Activated CD4-positive, alpha-beta memory T cell treated with anti-CD3 and anti-CD28 coated beads for 36 hours (primary cell): ENCODE results near the gene THOC1. TPM values are rescaled to one million over a fixed set of nuclear protein-coding genes. Genes with fewer than 3 reads are reported as not detected.

Experiments used
- CTCF ChIA-PET: fragments of 350-600 bp; sonication (Branson Sonifier 250); formaldehyde crosslinking; loops from one replicate; lab custom pipeline; 2021; ENCODE audit warnings: antibody characterized with exemption, inconsistent platforms; lab: Charles Lee
- POLR2A ChIA-PET: fragments of 350-600 bp; sonication (Branson Sonifier 250); formaldehyde crosslinking; loops from one replicate; lab custom pipeline; 2021; ENCODE audit warnings: antibody characterized with exemption; lab: Charles Lee
- DNase-seq: peaks from one replicate; pipeline ENCODE4 v3.0.0-alpha.2; 2020
- H3K27ac Mint-ChIP-seq: one replicate; pipeline ENCODE4 v1.8.0; 2021; ENCODE audit warnings: mixed read lengths
- H3K27me3 Mint-ChIP-seq: one replicate; pipeline ENCODE4 v1.8.0; 2021; ENCODE audit warnings: mixed read lengths
- H3K36me3 Mint-ChIP-seq: one replicate; pipeline ENCODE4 v1.8.0; 2021; ENCODE audit warnings: mixed read lengths
- H3K4me1 Mint-ChIP-seq: one replicate; pipeline ENCODE4 v1.8.0; 2021; ENCODE audit warnings: low read depth, mixed read lengths
- H3K4me3 Mint-ChIP-seq: one replicate; pipeline ENCODE4 v1.8.0; 2021; ENCODE audit warnings: mild to moderate bottlenecking, mixed read lengths
- H3K9me3 Mint-ChIP-seq: one replicate; pipeline ENCODE4 v1.8.0; 2021; ENCODE audit warnings: mixed read lengths
- intact Hi-C: fragments of 100-400 bp; cut with micrococcal nuclease; formaldehyde crosslinking; loops from one replicate; pipeline ENCODE4 v1.15.1; 2023
- total RNA-seq, 2 experiments: library from RNA; stranded (reverse); gene quantifications; one replicate each; pipeline ENCODE4 v1.2.3, GENCODE V29; 2021

Gene THOC1
- total RNA-seq, 2 experiments from 2014 or later = 54.0 to 57.9 TPM

- Mint-ChIP-seq H3K36me3 (peaks cover 9% of the 10 kb centered on the region), H3K4me3 (no peak overlapping the region), H3K4me1 (peaks cover 6% of the 10 kb centered on the region), H3K9me3 (no peaks in the 10 kb centered on the region), H3K27me3 (peaks cover 5% of the 10 kb centered on the region), H3K27ac (no peak overlapping the region)
- intact Hi-C loops = no loop called here
- CTCF ChIA-PET = interaction anchor here (0.6 kb wide), 1 partner anchor 347 kb away, joined by 3 read pairs; no protein-coding TSS in a partner anchor
- POLR2A ChIA-PET = no interaction called here
- no peak for DNase-seq
These were observed 4.8 kb upstream of the THOC1 start for GRCh38 chr18:272650-273049.

GRCh38 chr18:269480-270095 lies 1.7 kb upstream of the THOC1 start:
- no peak for DNase-seq
- H3K27me3 Mint-ChIP-seq = no peaks in the 10 kb centered on the region
- peaks cover 11% of the 10 kb centered on the region for H3K36me3 Mint-ChIP-seq
- H3K4me3 Mint-ChIP-seq = peak overlapping the region; percentile 3
- peaks cover 26% of the 10 kb centered on the region for H3K4me1 Mint-ChIP-seq
- H3K27ac Mint-ChIP-seq = peak overlapping the region; percentile 1
- H3K9me3 Mint-ChIP-seq = no peaks in the 10 kb centered on the region
- ChIA-PET POLR2A (no interaction called here), CTCF (no interaction called here)
- intact Hi-C loops = loop anchor here (2.0 to 5.0 kb wide), 3 partner anchors 157 to 543 kb away; partner anchors contain the start of genes ENOSF1 and YES1

- ChIA-PET POLR2A (interaction anchor here (0.9 to 1.9 kb wide), 5 partner anchors 9 to 442 kb away, joined by 3 to 18 read pairs (median 3); partner anchors contain the start of gene USP14), CTCF (interaction anchor here (0.6 to 1.8 kb wide), 6 partner anchors 12 to 572 kb away, joined by 3 to 7 read pairs (median 4); partner anchors contain the start of gene USP14)
- peaks cover 26% of the 10 kb centered on the region for H3K4me1 Mint-ChIP-seq
- no peaks in the 10 kb centered on the region for H3K9me3 Mint-ChIP-seq
- H3K36me3 Mint-ChIP-seq = peaks cover 25% of the 10 kb centered on the region
- H3K4me3 Mint-ChIP-seq = peak overlapping the region; percentile 99
- intact Hi-C loops = loop anchor here (5.0 kb wide), 2 partner anchors 155 to 445 kb away; partner anchors contain the start of gene ENOSF1
- no peak for DNase-seq
- H3K27me3 Mint-ChIP-seq = no peaks in the 10 kb centered on the region
- H3K27ac Mint-ChIP-seq = peak overlapping the region; percentile 100
These were observed 513 bp downstream of the THOC1 start for GRCh38 chr18:267380-267687.

GRCh38 chr18:261398-262073 lies 6.3 kb downstream of the THOC1 start:
- Mint-ChIP-seq H3K4me1 (peaks cover 15% of the 10 kb centered on the region), H3K27me3 (no peaks in the 10 kb centered on the region), H3K27ac (no peak overlapping the region), H3K36me3 (peaks cover 47% of the 10 kb centered on the region), H3K4me3 (no peak overlapping the region), H3K9me3 (no peaks in the 10 kb centered on the region)
- DNase-seq = no peak
- intact Hi-C loops = no loop called here
- ChIA-PET CTCF (no interaction called here), POLR2A (interaction anchor here (0.8 kb wide), 1 partner anchor 10 kb away, joined by 3 read pairs; no protein-coding TSS in a partner anchor)

- Mint-ChIP-seq H3K9me3 (no peaks in the 10 kb centered on the region), H3K4me3 (no peak overlapping the region), H3K36me3 (peaks cover 52% of the 10 kb centered on the region), H3K4me1 (peaks cover 5% of the 10 kb centered on the region), H3K27ac (no peak overlapping the region), H3K27me3 (no peaks in the 10 kb centered on the region)
- intact Hi-C loops = no loop called here
- ChIA-PET POLR2A (no interaction called here), CTCF (no interaction called here)
- no peak for DNase-seq
These were observed 7.3 kb downstream of the THOC1 start for GRCh38 chr18:260547-260946.

- H3K4me1 Mint-ChIP-seq = no peaks in the 10 kb centered on the region
- no peak overlapping the region for H3K4me3 Mint-ChIP-seq
- intact Hi-C loops = no loop called here
- H3K27me3 Mint-ChIP-seq = no peaks in the 10 kb centered on the region
- H3K27ac Mint-ChIP-seq = no peak overlapping the region
- peaks cover 67% of the 10 kb centered on the region for H3K36me3 Mint-ChIP-seq
- DNase-seq = no peak
- ChIA-PET CTCF (interaction anchor here (0.7 kb wide), 1 partner anchor 12 kb away, joined by 3 read pairs; no protein-coding TSS in a partner anchor), POLR2A (interaction anchor here (0.8 kb wide), 1 partner anchor 12 kb away, joined by 3 read pairs; the partner anchor contains the start of gene THOC1)
- no peaks in the 10 kb centered on the region for H3K9me3 Mint-ChIP-seq
These were observed 12.7 kb downstream of the THOC1 start for GRCh38 chr18:255171-255570.

- intact Hi-C loops = no loop called here
- Mint-ChIP-seq H3K4me3 (no peak overlapping the region), H3K36me3 (peaks cover 63% of the 10 kb centered on the region), H3K4me1 (no peaks in the 10 kb centered on the region), H3K9me3 (no peaks in the 10 kb centered on the region), H3K27me3 (no peaks in the 10 kb centered on the region), H3K27ac (no peak overlapping the region)
- CTCF ChIA-PET = no interaction called here
- POLR2A ChIA-PET = no interaction called here
- DNase-seq = no peak
These were observed 14.7 kb downstream of the THOC1 start for GRCh38 chr18:253121-253520.

GRCh38 chr18:251572-251971 lies 16.3 kb downstream of the THOC1 start:
- no peaks in the 10 kb centered on the region for H3K27me3 Mint-ChIP-seq
- DNase-seq = no peak
- ChIA-PET POLR2A (no interaction called here), CTCF (no interaction called here)
- intact Hi-C loops = no loop called here
- H3K36me3 Mint-ChIP-seq = peaks cover 54% of the 10 kb centered on the region
- no peaks in the 10 kb centered on the region for H3K9me3 Mint-ChIP-seq
- H3K4me3 Mint-ChIP-seq = no peak overlapping the region
- H3K27ac Mint-ChIP-seq = no peak overlapping the region
- no peaks in the 10 kb centered on the region for H3K4me1 Mint-ChIP-seq

GRCh38 chr18:250685-251084 lies 17.2 kb downstream of the THOC1 start:
- peaks cover 51% of the 10 kb centered on the region for H3K36me3 Mint-ChIP-seq
- no peak for DNase-seq
- no peaks in the 10 kb centered on the region for H3K27me3 Mint-ChIP-seq
- no peaks in the 10 kb centered on the region for H3K4me1 Mint-ChIP-seq
- H3K27ac Mint-ChIP-seq = no peak overlapping the region
- intact Hi-C loops = no loop called here
- H3K4me3 Mint-ChIP-seq = no peak overlapping the region
- no peaks in the 10 kb centered on the region for H3K9me3 Mint-ChIP-seq
- ChIA-PET POLR2A (interaction anchor here (0.6 kb wide), 1 partner anchor 15 kb away, joined by 3 read pairs; no protein-coding TSS in a partner anchor), CTCF (no interaction called here)

- intact Hi-C loops = no loop called here
- ChIA-PET CTCF (no interaction called here), POLR2A (no interaction called here)
- DNase-seq = no peak
- H3K36me3 Mint-ChIP-seq = peaks cover 52% of the 10 kb centered on the region
- no peak overlapping the region for H3K27ac Mint-ChIP-seq
- peaks cover 4% of the 10 kb centered on the region for H3K4me1 Mint-ChIP-seq
- H3K9me3 Mint-ChIP-seq = no peaks in the 10 kb centered on the region
- no peak overlapping the region for H3K4me3 Mint-ChIP-seq
- no peaks in the 10 kb centered on the region for H3K27me3 Mint-ChIP-seq
These were observed 19.8 kb downstream of the THOC1 start for GRCh38 chr18:248053-248452.

GRCh38 chr18:245282-245847 lies 22.5 kb downstream of the THOC1 start:
- POLR2A ChIA-PET = no interaction called here
- H3K27ac Mint-ChIP-seq = no peak overlapping the region

GRCh38 chr18:240175-240574 lies 27.7 kb downstream of the THOC1 start:
- POLR2A ChIA-PET = no interaction called here
- Mint-ChIP-seq H3K36me3 (peaks cover 28% of the 10 kb centered on the region), H3K9me3 (no peaks in the 10 kb centered on the region), H3K27ac (no peak overlapping the region), H3K27me3 (no peaks in the 10 kb centered on the region), H3K4me3 (no peak overlapping the region), H3K4me1 (peaks cover 4% of the 10 kb centered on the region)
- no peak for DNase-seq
- CTCF ChIA-PET = no interaction called here
- intact Hi-C loops = no loop called here

More at GRCh38 chr18:245282-245847, 22.5 kb downstream of the THOC1 start:
- no peaks in the 10 kb centered on the region for H3K27me3 Mint-ChIP-seq
- H3K9me3 Mint-ChIP-seq = no peaks in the 10 kb centered on the region
- H3K4me1 Mint-ChIP-seq = peaks cover 4% of the 10 kb centered on the region
- peaks cover 42% of the 10 kb centered on the region for H3K36me3 Mint-ChIP-seq
- DNase-seq = no peak
- CTCF ChIA-PET = no interaction called here
- intact Hi-C loops = no loop called here
- no peak overlapping the region for H3K4me3 Mint-ChIP-seq
